ENCODE data around the gene RLN3. TPM values are rescaled to one million over a fixed set of nuclear protein-coding genes. Genes with fewer than 3 reads are reported as not detected.
A peak's percentile ranks its signal among the peaks of the same experiment; 100 is the strongest.

The RLN3 gene
- total RNA-seq, 2 donors from 2014 or later: not detected

GRCh38 chr19:14058182-14059092 is 30.5 kb downstream of the RLN3 start:
- no peak overlapping the region for H3K27ac Mint-ChIP-seq
- peak overlapping the region; percentile 58 for H3K4me3 Mint-ChIP-seq
- no peaks in the 10 kb centered on the region for H3K9me3 Mint-ChIP-seq
- H3K36me3 Mint-ChIP-seq: no peaks in the 10 kb centered on the region
- ATAC-seq (no peak), DNase-seq (ENCODE audit: low spot score) (no peak)
- H3K27me3 Mint-ChIP-seq: peaks cover 21 to 24% of the 10 kb centered on the region in 2 donors
- H3K4me1 Mint-ChIP-seq (ENCODE audit: low read depth in 2 of 2): peaks cover 14% of the 10 kb centered on the region in 2 donors

GRCh38 chr19:14059093-14059480 is 31.1 kb downstream of the RLN3 start:
- no peak for ATAC-seq
- peaks cover 14% of the 10 kb centered on the region in 2 donors for H3K4me1 Mint-ChIP-seq (ENCODE audit: low read depth in 2 of 2)
- H3K4me3 Mint-ChIP-seq: peak overlapping the region; percentile 58
- no peaks in the 10 kb centered on the region for H3K36me3 Mint-ChIP-seq
- no peak overlapping the region for H3K27ac Mint-ChIP-seq
- peaks cover 21 to 24% of the 10 kb centered on the region in 2 donors for H3K27me3 Mint-ChIP-seq
- no peaks in the 10 kb centered on the region for H3K9me3 Mint-ChIP-seq
- DNase-seq (ENCODE audit: low spot score): peak; percentile 61

GRCh38 chr19:14059652-14060155 is 31.8 kb downstream of the RLN3 start:
- ATAC-seq: no peak
- H3K4me1 Mint-ChIP-seq (ENCODE audit: low read depth in 2 of 2): peaks cover 14% of the 10 kb centered on the region in 2 donors
- H3K4me3 Mint-ChIP-seq: no peak overlapping the region
- H3K27me3 Mint-ChIP-seq: peaks cover 21 to 24% of the 10 kb centered on the region in 2 donors
- no peaks in the 10 kb centered on the region for H3K9me3 Mint-ChIP-seq
- H3K27ac Mint-ChIP-seq: no peak overlapping the region
- H3K36me3 Mint-ChIP-seq: no peaks in the 10 kb centered on the region
- DNase-seq (ENCODE audit: low spot score): no peak

GRCh38 chr19:14061081-14061749 is 33.3 kb downstream of the RLN3 start:
- peaks cover 21 to 24% of the 10 kb centered on the region in 2 donors for H3K27me3 Mint-ChIP-seq
- no peaks in the 10 kb centered on the region for H3K36me3 Mint-ChIP-seq
- H3K4me1 Mint-ChIP-seq (ENCODE audit: low read depth in 2 of 2): peaks cover 14% of the 10 kb centered on the region in 2 donors
- ATAC-seq (no peak), DNase-seq (ENCODE audit: low spot score) (no peak)
- H3K27ac Mint-ChIP-seq: no peak overlapping the region
- no peak overlapping the region for H3K4me3 Mint-ChIP-seq
- no peaks in the 10 kb centered on the region for H3K9me3 Mint-ChIP-seq

DNA sequence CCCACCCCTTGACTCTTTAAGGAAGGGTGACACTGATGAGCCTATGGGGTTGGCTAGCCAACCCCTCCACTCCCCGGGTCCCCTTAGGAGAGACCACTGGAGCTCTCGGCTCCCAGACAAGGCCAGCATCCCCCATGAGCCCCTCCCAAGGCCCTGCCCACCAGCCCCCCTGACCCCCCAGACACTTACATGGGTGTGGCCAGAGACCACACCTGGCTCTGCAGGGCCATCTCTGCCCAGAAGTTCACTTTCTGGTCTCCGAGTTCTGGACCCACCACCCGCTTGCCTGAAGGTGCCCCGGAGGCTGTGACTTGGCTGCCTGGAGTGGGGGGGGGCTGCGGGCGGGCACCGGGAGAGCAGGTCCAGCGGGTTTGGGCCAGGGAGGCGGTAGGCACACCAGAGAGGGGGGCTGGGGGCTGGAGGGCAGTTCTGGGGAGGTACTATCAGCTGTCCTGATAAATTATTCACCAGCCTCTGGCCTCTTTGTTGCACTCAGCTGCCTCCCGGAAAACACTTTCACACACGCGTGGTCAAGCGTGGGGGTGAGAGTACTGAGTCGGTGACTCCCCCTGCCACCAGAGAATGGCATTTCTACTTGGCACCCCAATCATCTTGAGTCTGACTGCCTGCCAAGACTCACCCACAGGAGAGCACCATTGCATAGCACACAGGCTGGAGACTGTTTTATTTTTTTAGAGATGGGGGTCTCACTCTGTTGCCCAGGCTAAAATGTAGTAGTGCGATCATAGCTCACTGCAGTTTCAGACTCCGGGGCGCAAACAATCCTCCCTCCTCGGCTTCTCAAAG is 34.0 kb downstream of the RLN3 start, which contains the start of gene PALM3:
Gene PALM3, minus strand, starts transcription at position 326 of the 807 bp plus-strand sequence. Its CDS starts 96 bp downstream, at position 230.
- Mint-ChIP-seq H3K4me3 (no peak within 1 kb of the TSS), H3K9me3 (no peaks in the 10 kb centered on the region), H3K27me3 (peaks cover 21 to 24% of the 10 kb centered on the region in 2 donors), H3K4me1 (ENCODE audit: low read depth in 2 of 2) (peaks cover 14% of the 10 kb centered on the region in 2 donors), H3K27ac (no peak within 1 kb of the TSS), H3K36me3 (no peaks in the 10 kb centered on the region)
- ATAC-seq: peak in 1 of 2 donors; percentile 19
- no peak for DNase-seq (ENCODE audit: low spot score)

DNA sequence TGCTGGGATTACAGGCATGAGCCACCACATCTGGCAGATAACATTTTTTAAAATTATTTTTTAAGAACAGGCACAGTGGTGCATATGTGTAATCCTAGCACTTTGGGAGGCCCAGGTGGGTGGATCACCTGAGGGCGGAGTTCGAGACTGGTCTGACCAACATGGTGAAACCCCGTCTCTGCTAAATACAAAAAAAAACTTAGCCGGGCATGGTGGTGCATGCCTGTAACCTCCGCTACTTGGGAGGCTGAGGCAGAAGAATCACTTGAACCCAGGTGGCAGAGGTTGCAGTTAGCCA is 34.6 kb downstream of the RLN3 start:
- ATAC-seq: no peak
- no peak for DNase-seq (ENCODE audit: low spot score)
- peaks cover 14% of the 10 kb centered on the region in 2 donors for H3K4me1 Mint-ChIP-seq (ENCODE audit: low read depth in 2 of 2)
- H3K27ac Mint-ChIP-seq: no peak overlapping the region
- H3K9me3 Mint-ChIP-seq: no peaks in the 10 kb centered on the region
- no peaks in the 10 kb centered on the region for H3K36me3 Mint-ChIP-seq
- H3K4me3 Mint-ChIP-seq: no peak overlapping the region
- H3K27me3 Mint-ChIP-seq: peaks cover 21 to 24% of the 10 kb centered on the region in 2 donors

- no peak overlapping the region for H3K4me3 Mint-ChIP-seq
- no peaks in the 10 kb centered on the region for H3K36me3 Mint-ChIP-seq
- peaks cover 8 to 9% of the 10 kb centered on the region in 2 donors for H3K4me1 Mint-ChIP-seq (ENCODE audit: low read depth in 2 of 2)
- H3K27ac Mint-ChIP-seq: peak overlapping the region in 1 of 2 donors; percentile 53
- H3K9me3 Mint-ChIP-seq: no peaks in the 10 kb centered on the region
- ATAC-seq (no peak), DNase-seq (ENCODE audit: low spot score) (no peak)
- peaks cover 15 to 19% of the 10 kb centered on the region in 2 donors for H3K27me3 Mint-ChIP-seq
Measured at GRCh38 chr19:14063105-14063504, 35.2 kb downstream of the RLN3 start.

- ATAC-seq: no peak
- no peaks in the 10 kb centered on the region for H3K4me1 Mint-ChIP-seq (ENCODE audit: low read depth in 2 of 2)
- DNase-seq (ENCODE audit: low spot score): no peak
- no peak overlapping the region for H3K4me3 Mint-ChIP-seq
- H3K36me3 Mint-ChIP-seq: no peaks in the 10 kb centered on the region
- no peak overlapping the region for H3K27ac Mint-ChIP-seq
- H3K9me3 Mint-ChIP-seq: no peaks in the 10 kb centered on the region
- H3K27me3 Mint-ChIP-seq: no peaks in the 10 kb centered on the region
Measured at GRCh38 chr19:14066134-14066533, 38.2 kb downstream of the RLN3 start.

- Mint-ChIP-seq H3K4me3 (no peak overlapping the region), H3K27ac (no peak overlapping the region), H3K4me1 (ENCODE audit: low read depth in 2 of 2) (peaks cover 11 to 15% of the 10 kb centered on the region in 2 donors), H3K36me3 (no peaks in the 10 kb centered on the region), H3K9me3 (no peaks in the 10 kb centered on the region), H3K27me3 (no peaks in the 10 kb centered on the region)
- DNase-seq (ENCODE audit: low spot score) (no peak), ATAC-seq (no peak)
Measured at GRCh38 chr19:14070268-14071050, 42.5 kb downstream of the RLN3 start.

GRCh38 chr19:14072535-14073260 is 44.8 kb downstream of the RLN3 start, which contains the start of gene MISP3:
MISP3 (plus strand) TSS chr19:14072786; CDS start chr19:14073310, 524 bp downstream.
- Mint-ChIP-seq H3K4me1 (ENCODE audit: low read depth in 2 of 2) (peaks cover 11 to 16% of the 10 kb centered on the region in 2 donors), H3K36me3 (no peaks in the 10 kb centered on the region), H3K27me3 (no peaks in the 10 kb centered on the region), H3K9me3 (no peaks in the 10 kb centered on the region), H3K4me3 (peak within 1 kb of the TSS; percentile 99), H3K27ac (peak within 1 kb of the TSS in 1 of 2 donors; percentile 53)
- DNase-seq (ENCODE audit: low spot score): no peak
- peak; percentile 17 to 18 for ATAC-seq

GRCh38 chr19:14073261-14073924 is 45.4 kb downstream of the RLN3 start:
- Mint-ChIP-seq H3K27ac (peak overlapping the region; percentile 51 to 53), H3K4me3 (peak overlapping the region; percentile 99), H3K27me3 (no peaks in the 10 kb centered on the region), H3K36me3 (no peaks in the 10 kb centered on the region), H3K4me1 (ENCODE audit: low read depth in 2 of 2) (peaks cover 11 to 16% of the 10 kb centered on the region in 2 donors), H3K9me3 (no peaks in the 10 kb centered on the region)
- peak; percentile 83 for DNase-seq (ENCODE audit: low spot score)
- peak; percentile 83 to 86 for ATAC-seq

Measured in natural killer cell treated with Interleukin-12 subunit alpha and Interleukin-12 subunit beta and Interleukin-15 and Interleukin-18, amount 100 ng/mL, for 72 hours (primary cell).